Fibroblast of mammary gland (primary cell): ENCODE measurements around the gene NXNL1.
"Not testable (repeated sequence)": the region's sequence is repeated elsewhere in the genome, so short reads cannot be mapped to it uniquely, and the experiment has no call there.

Experiments used
- DNase-seq: peaks from one replicate; pipeline ENCODE4 v3.0.0-alpha.2; 2010; ENCODE audit warnings: low read depth
- H3K4me3 ChIP-seq: 2 replicates; pipeline ENCODE4 v1.5.1; 2011; ENCODE audit warnings: low read depth, mild to moderate bottlenecking, low read length, moderate library complexity; ENCODE audit not compliant: control insufficient read depth
- TF ChIP-seq, protein P1 (sequence below): conservative IDR thresholded peaks from 2 replicates; pipeline ENCODE4 v1.5.1; 2011; ENCODE audit warnings: low read depth, low read length, inconsistent platforms; ENCODE audit not compliant: control insufficient read depth, insufficient read depth

The NXNL1 gene, protein sequence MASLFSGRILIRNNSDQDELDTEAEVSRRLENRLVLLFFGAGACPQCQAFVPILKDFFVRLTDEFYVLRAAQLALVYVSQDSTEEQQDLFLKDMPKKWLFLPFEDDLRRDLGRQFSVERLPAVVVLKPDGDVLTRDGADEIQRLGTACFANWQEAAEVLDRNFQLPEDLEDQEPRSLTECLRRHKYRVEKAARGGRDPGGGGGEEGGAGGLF

DNA sequence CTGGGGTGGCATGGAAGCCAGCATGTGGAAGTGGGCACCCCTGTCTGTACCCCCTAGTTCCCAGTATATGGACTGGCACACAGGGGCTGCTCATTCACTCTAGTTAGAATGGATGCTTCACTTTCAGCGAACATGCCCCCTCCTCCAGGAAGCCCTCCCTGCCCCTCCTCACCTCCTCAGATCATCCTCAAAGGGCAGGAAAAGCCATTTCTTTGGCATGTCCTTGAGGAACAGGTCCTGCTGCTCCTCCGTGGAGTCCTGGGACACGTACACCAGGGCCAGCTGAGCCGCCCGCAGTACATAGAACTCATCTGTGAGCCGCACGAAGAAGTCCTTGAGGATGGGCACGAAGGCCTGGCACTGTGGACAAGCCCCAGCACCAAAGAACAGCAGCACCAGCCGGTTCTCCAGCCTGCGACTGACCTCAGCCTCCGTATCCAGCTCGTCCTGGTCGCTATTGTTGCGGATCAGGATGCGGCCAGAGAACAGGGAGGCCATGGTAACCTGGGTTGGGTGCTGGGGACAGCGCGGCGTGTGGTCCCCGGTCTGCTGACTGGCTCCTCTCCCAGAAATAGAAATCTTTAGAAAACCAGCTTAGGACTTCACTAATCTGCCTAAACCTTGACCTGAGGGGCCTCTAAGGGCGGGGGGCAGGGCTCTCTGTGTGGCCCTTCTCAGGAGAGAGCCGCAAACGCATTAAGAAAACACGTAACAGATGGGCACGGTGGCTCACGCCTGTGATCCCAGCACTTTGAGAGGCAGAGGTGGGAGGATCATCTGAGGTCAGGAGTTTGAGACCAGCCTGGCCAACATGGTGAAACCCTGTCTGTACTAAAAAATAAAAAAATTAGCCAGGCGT is at the start of gene NXNL1:
Gene NXNL1, minus strand, starts transcription at position 555 of the 859 bp plus-strand sequence. Its CDS starts 57 bp downstream, at position 498.
- TF ChIP-seq, protein P1, sequence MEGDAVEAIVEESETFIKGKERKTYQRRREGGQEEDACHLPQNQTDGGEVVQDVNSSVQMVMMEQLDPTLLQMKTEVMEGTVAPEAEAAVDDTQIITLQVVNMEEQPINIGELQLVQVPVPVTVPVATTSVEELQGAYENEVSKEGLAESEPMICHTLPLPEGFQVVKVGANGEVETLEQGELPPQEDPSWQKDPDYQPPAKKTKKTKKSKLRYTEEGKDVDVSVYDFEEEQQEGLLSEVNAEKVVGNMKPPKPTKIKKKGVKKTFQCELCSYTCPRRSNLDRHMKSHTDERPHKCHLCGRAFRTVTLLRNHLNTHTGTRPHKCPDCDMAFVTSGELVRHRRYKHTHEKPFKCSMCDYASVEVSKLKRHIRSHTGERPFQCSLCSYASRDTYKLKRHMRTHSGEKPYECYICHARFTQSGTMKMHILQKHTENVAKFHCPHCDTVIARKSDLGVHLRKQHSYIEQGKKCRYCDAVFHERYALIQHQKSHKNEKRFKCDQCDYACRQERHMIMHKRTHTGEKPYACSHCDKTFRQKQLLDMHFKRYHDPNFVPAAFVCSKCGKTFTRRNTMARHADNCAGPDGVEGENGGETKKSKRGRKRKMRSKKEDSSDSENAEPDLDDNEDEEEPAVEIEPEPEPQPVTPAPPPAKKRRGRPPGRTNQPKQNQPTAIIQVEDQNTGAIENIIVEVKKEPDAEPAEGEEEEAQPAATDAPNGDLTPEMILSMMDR = no peak
- H3K4me3 ChIP-seq = no peak within 1 kb of the TSS
- no peak for DNase-seq

DNA sequence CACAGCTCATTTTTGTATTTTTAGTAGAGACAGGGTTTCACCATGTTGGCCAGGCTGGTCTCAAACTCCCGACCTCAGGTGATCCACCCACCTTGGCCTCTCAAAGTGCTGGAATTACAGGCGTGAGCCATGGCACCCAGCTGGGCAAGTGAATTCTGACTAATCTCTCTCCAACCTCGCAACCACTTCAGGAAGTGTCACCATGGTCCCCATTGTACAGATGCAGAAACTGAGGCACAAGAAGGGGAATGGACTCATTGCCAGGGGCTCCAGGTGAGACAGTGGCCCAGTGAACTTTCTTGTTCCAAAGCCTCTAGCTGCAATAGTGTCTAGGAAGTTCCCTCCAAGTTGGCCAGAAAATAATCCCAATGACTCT is 47.8 kb upstream of the NXNL1 start:
- not testable (repeated sequence) for H3K4me3 ChIP-seq, DNase-seq

DNA sequence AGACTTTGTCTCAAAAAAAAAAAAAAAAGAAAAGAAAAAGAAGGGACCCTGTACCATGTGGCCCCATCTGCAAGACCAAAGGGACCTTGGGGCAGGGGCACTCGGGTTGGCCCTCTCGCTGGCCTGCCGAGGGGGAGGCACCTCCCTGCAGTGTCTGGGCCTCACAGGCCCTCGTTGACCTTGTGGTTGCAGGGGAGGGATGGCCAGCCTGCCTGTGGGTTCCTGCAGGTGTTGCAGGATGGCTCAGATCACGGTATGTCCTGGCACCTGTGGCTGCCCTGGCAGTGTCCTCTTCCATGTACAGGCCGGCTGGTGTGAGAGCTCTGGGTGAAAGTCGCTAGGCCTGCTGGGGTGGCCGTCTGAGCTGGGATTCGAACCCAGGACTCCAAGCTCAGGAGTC is 46.0 kb upstream of the NXNL1 start:
- no peak for DNase-seq
- H3K4me3 ChIP-seq = no peak overlapping the region
- TF ChIP-seq, protein P1 = no peak

DNA sequence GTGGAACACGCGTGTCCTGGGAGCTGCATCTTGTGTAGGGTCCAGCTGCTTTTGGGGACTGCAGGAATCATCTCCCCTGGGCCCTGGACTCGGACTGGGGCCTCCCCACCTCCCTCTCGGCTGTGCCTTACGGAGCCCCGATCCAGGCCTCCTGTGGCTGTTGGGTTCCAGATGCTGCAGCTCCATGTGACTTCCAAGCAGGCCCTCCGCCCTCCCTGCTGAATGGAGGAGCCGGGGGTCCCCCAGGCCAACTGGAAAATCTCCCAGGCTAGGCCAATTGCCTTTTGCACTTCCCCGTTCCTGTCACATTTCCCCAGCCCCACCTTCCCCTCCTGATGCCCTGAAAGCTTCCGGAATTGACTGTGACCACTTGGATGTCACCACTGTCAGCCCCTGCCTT is 44.5 kb upstream of the NXNL1 start:
- no peak overlapping the region for H3K4me3 ChIP-seq
- TF ChIP-seq, protein P1 = no peak
- no peak for DNase-seq

DNA sequence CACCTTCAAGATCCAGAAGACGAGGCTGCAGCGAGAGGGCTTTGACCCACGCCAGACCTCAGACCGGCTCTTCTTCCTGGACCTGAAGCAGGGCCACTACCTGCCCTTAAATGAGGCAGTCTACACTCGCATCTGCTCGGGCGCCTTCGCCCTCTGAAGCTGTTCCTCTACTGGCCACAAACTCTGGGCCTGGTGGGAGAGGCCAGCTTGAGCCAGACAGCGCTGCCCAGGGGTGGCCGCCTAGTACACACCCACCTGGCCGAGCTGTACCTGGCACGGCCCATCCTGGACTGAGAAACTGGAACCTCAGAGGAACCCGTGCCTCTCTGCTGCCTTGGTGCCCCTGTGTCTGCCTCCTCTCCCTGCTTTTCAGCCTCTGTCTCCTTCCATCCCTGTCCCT is 43.7 kb upstream of the NXNL1 start:
- H3K4me3 ChIP-seq = no peak overlapping the region
- TF ChIP-seq, protein P1 = no peak
- no peak for DNase-seq

DNA sequence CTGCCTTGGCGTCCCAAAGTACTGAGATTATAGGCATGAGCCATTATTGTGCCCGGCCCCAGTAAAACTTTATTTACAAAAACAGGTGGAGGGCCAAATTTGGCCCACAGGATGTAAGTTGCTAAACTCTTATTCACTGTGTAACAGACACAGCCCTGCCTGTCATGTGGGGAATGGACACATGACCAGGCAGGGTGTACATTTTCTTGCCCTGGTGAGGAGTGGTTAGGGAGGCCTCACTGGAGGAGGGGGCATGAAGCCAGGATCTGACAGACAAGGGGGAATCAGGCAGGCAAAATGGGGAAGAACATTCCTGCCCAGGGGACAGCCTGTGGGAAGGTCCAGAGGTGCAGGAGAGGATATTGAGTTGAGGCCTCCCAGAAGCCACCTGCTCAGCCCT is 43.3 kb upstream of the NXNL1 start:
- DNase-seq = no peak
- TF ChIP-seq, protein P1 = no peak
- no peak overlapping the region for H3K4me3 ChIP-seq

DNA sequence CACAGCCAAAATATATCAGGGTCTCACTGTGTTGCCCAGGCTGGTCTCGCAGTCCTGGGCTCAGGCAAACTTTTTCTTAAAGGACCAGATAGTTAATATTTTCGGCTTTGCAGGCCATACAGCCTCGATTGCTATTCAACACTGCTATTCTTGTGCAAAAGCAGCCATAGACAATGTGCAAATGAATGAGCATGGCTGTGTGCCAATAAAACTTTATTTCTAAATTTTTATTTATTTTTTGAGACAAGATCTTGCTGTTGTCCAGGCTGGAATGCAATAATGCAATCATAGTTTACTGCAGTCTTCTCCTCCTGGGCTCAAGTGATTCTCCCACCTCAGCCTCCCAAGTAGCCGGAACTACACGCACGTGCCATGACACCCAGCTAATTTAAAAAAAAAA is 42.5 kb upstream of the NXNL1 start:
- TF ChIP-seq, protein P1 = no peak
- no peak overlapping the region for H3K4me3 ChIP-seq

More for the DNA sequence above, 42.5 kb upstream of the NXNL1 start:
- no peak for DNase-seq
